HepG2 (cell line): ENCODE measurements around the gene PDGFA. TPM values are rescaled to one million over a fixed set of nuclear protein-coding genes. Genes with fewer than 3 reads are reported as not detected.
A peak's percentile ranks its signal among the peaks of the same experiment; 100 is the strongest.

Experiments used
- BCL6 ChIP-seq: IDR thresholded peaks from 2 replicates; pipeline ENCODE4 v1.6.1; 2016; ENCODE audit warnings: missing genetic modification reagents, missing compliant biosample characterization
- CBX1 ChIP-seq: IDR thresholded peaks from one replicate; pipeline ENCODE4 v1.6.1; 2016; ENCODE audit warnings: antibody characterized with exemption, low read depth
- ESRRA ChIP-seq: sonication (generic); formaldehyde crosslinking; IDR thresholded peaks from 2 replicates; pipeline ENCODE4 v1.5.1; 2020; ENCODE audit warnings: mild to moderate bottlenecking, low read depth, missing genetic modification reagents
- HINFP ChIP-seq: sonication (generic); formaldehyde crosslinking; IDR thresholded peaks from 2 replicates; pipeline ENCODE4 v1.4.0; 2020; ENCODE audit warnings: low read depth, mild to moderate bottlenecking, missing genetic modification reagents
- PRDM10 ChIP-seq: sonication (generic); formaldehyde crosslinking; IDR thresholded peaks from 2 replicates; pipeline ENCODE4 v1.4.0; 2020; ENCODE audit warnings: low read depth, missing genetic modification reagents
- SIN3B ChIP-seq: fragments of 150-350 bp; IDR thresholded peaks from 2 replicates; pipeline ENCODE4 v1.6.1; 2014; ENCODE audit warnings: low read length
- SKIL ChIP-seq: sonication (generic); formaldehyde crosslinking; IDR thresholded peaks from 2 replicates; pipeline ENCODE4 v1.8.0; 2022; ENCODE audit warnings: missing genetic modification reagents, mild to moderate bottlenecking, moderate library complexity, borderline replicate concordance
- TBX2 ChIP-seq: sonication (generic); formaldehyde crosslinking; IDR thresholded peaks from 2 replicates; pipeline ENCODE4 v1.5.0; 2020; ENCODE audit warnings: missing genetic modification reagents, mild to moderate bottlenecking, borderline replicate concordance
- ZBTB42 ChIP-seq: sonication (generic); formaldehyde crosslinking; IDR thresholded peaks from 2 replicates; pipeline ENCODE4 v1.5.0; 2020; ENCODE audit warnings: mild to moderate bottlenecking, missing genetic modification reagents
- ZFX ChIP-seq: sonication (generic); formaldehyde crosslinking; IDR thresholded peaks from 2 replicates; pipeline ENCODE4 v1.4.0; 2020; ENCODE audit warnings: mild to moderate bottlenecking, low read depth, missing genetic modification reagents, moderate library complexity
- ZNF24 ChIP-seq: fragments of 450-650 bp; IDR thresholded peaks from 2 replicates; pipeline ENCODE4 v1.6.1; 2017; ENCODE audit warnings: antibody characterized with exemption, mild to moderate bottlenecking
- ZNF280B ChIP-seq: sonication (generic); formaldehyde crosslinking; IDR thresholded peaks from 2 replicates; pipeline ENCODE4 v1.5.0; 2020; ENCODE audit warnings: missing genetic modification reagents, mild to moderate bottlenecking, borderline replicate concordance
- ZNF572 ChIP-seq: sonication (generic); formaldehyde crosslinking; IDR thresholded peaks from 2 replicates; pipeline ENCODE4 v1.5.1; 2020; ENCODE audit warnings: mild to moderate bottlenecking, missing genetic modification reagents
- ZNF629 ChIP-seq: sonication (generic); formaldehyde crosslinking; conservative IDR thresholded peaks from 2 replicates; pipeline ENCODE4 v1.5.0; 2020; ENCODE audit warnings: missing genetic modification reagents
- ZNF687 ChIP-seq: sonication (generic); formaldehyde crosslinking; IDR thresholded peaks from 2 replicates; pipeline ENCODE4 v1.5.1; 2020; ENCODE audit warnings: mild to moderate bottlenecking, missing genetic modification reagents, moderate library complexity
- ZNF773 ChIP-seq: sonication (generic); formaldehyde crosslinking; IDR thresholded peaks from 2 replicates; pipeline ENCODE4 v1.4.0; 2020; ENCODE audit warnings: missing genetic modification reagents, borderline replicate concordance
- polyA plus RNA-seq, 8 experiments: library from polyadenylated mRNA; depleted of rRNA in 3 of 8; stranded (reverse) in 7 of 8; unstranded in 1 of 8; fragments of >200 nt; fragmentation: Illumina TruSeq in 4 of 8; extraction: Trizol in 4 of 8; gene quantifications; 2 replicates each; pipeline versions ENCODE4 v1.2.1 to v1.2.3, GENCODE V29; 2011 to 2016; ENCODE audit warnings: low read depth in 4 of 8, missing spikeins in 1 of 8, mixed read lengths in 1 of 8; ENCODE audit not compliant: insufficient read depth in 1 of 8
- total RNA-seq, 5 experiments: library from RNA; depleted of rRNA; stranded (reverse); fragments of >200 nt; fragmentation: Illumina TruSeq; extraction: Trizol; gene quantifications; 2 replicates each; pipeline ENCODE4 v1.2.3, GENCODE V29; 2016; ENCODE audit warnings: low read depth in 1 of 5

Gene PDGFA
- total and polyA plus RNA-seq, 2 of the 13 experiments (the other 11 are each of a cell fraction or from before 2014, with no cell fraction given), result 1.5 to 3.4 TPM

GRCh38 chr7:457814-458510 is 61.7 kb downstream of the PDGFA start (continued):
- no peak for TF ChIP-seq ZNF280B (CRISPR knock-in tag)
- TF ChIP-seq BCL6 (CRISPR knock-in tag), result peak; percentile 78
- TF ChIP-seq HINFP (CRISPR knock-in tag), result no peak
- no peak for TF ChIP-seq ESRRA (CRISPR knock-in tag)
- TF ChIP-seq ZNF687 (CRISPR knock-in tag), result peak; percentile 54
- TF ChIP-seq TBX2, result peak; percentile 53; the same call in 1 of the 2 replicates
- no peak for TF ChIP-seq CBX1
- no peak for TF ChIP-seq ZNF24
- no peak for TF ChIP-seq ZNF773 (CRISPR knock-in tag)
- no peak for TF ChIP-seq SKIL (CRISPR knock-in tag)
- TF ChIP-seq ZBTB42 (CRISPR knock-in tag), result no peak
- TF ChIP-seq SIN3B, result no peak
- no peak for TF ChIP-seq ZNF629 (CRISPR knock-in tag)
- no peak for TF ChIP-seq PRDM10 (CRISPR knock-in tag)
- TF ChIP-seq ZFX (CRISPR knock-in tag), result peak; percentile 75
- no peak for TF ChIP-seq ZNF572
